HG03354 (cell line): Measurements from ENCODE around the gene PRAME.
"Not testable (repeated sequence)": the region's sequence is repeated elsewhere in the genome, so short reads cannot be mapped to it uniquely, and the experiment has no call there.

Source experiments
- ATAC-seq: cut with Tn5 transposase; IDR thresholded peaks from one replicate; pipeline ENCODE4 v1.9.1; 2021; ENCODE audit warnings: mild to moderate bottlenecking; ENCODE audit not compliant: unreplicated experiment, poor library complexity, severe bottlenecking

Gene PRAME

GRCh38 chr22:22558972-22559603 lies at the start of gene PRAME:
TSS of gene PRAME (minus strand) at chr22:22559265. CDS start at chr22:22556832, 2,433 bp downstream.
- ATAC-seq: no peak

GRCh38 chr22:22608022-22608421 lies 49.0 kb upstream of the PRAME start:
- not testable (repeated sequence) for ATAC-seq

GRCh38 chr22:22605074-22605404 lies 46.0 kb upstream of the PRAME start:
- no peak for ATAC-seq

GRCh38 chr22:22604326-22605073 lies 45.4 kb upstream of the PRAME start:
- ATAC-seq: no peak

GRCh38 chr22:22603470-22603947 lies 44.4 kb upstream of the PRAME start:
- ATAC-seq: no peak

- no peak for ATAC-seq
These were observed 41.6 kb upstream of the PRAME start for GRCh38 chr22:22600531-22601261.

- no peak for ATAC-seq
These were observed 40.2 kb upstream of the PRAME start for GRCh38 chr22:22599248-22599647.

- ATAC-seq: no peak
These were observed 39.1 kb upstream of the PRAME start for GRCh38 chr22:22598144-22598543.

- ATAC-seq: no peak
These were observed 36.2 kb upstream of the PRAME start for GRCh38 chr22:22595001-22595835.

- no peak for ATAC-seq
These were observed 35.0 kb upstream of the PRAME start for GRCh38 chr22:22593964-22594656.

GRCh38 chr22:22593250-22593649 lies 34.2 kb upstream of the PRAME start:
- ATAC-seq: no peak

GRCh38 chr22:22591348-22592299 lies 32.6 kb upstream of the PRAME start:
- ATAC-seq: no peak

- ATAC-seq: no peak
These were observed 31.2 kb upstream of the PRAME start for GRCh38 chr22:22590136-22590891.

- ATAC-seq: no peak
These were observed 29.6 kb upstream of the PRAME start for GRCh38 chr22:22588485-22589164.

- ATAC-seq: no peak
These were observed 28.6 kb upstream of the PRAME start for GRCh38 chr22:22587577-22588188.

- no peak for ATAC-seq
These were observed 25.7 kb upstream of the PRAME start for GRCh38 chr22:22584722-22585121.

GRCh38 chr22:22583030-22583429 lies 24.0 kb upstream of the PRAME start:
- ATAC-seq: no peak
